GM18867 (cell line): Measurements from ENCODE around the gene SUMF1.

Source experiments
- ATAC-seq: cut with Tn5 transposase; IDR thresholded peaks from one replicate; pipeline ENCODE4 v1.9.1; 2021; ENCODE audit warnings: mild to moderate bottlenecking, moderate library complexity; ENCODE audit not compliant: unreplicated experiment

The SUMF1 gene

DNA sequence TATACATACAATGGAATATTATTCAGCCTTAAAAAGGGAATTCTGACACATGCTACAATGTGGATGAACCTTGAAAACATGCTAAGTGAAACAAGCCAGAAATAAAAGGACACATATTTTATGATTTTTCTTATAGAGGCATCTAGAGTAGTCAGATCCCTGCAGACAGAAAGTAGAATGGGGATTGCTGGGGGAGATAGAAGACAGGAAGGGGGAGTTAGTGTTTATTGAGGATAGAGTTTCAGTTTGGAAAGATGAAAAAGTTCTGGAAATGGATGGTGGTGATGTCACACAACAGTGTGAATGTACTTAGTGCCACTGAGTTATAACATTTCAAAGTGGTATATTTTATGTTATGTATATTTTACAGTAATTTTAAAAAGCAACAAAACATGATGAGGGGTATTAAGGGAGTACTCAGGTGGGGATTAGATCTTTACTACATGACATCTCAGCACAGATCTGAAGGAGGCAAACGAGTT is 30.8 kb upstream of the SUMF1 start:
- no peak for ATAC-seq

- no peak for ATAC-seq
Observed at GRCh38 chr3:4497005-4497692, 30.1 kb upstream of the SUMF1 start.

DNA sequence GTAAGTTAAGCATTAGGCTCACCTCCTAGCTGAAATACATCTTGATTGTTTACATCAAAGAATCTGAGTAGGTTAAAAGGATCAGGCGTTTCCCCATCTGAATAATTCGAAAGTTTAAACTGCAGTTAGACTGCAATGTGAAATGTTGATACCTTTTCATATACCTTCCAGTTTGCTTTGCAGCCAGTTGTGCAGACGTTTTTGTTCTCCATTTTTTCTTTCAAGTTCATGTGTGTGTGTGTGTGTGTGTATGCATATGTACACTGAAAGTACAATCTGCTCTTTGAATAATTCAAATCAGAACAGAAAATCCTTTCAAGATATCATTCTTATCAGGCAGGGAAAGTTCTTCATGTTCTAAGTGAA is 29.0 kb upstream of the SUMF1 start:
- no peak for ATAC-seq

DNA sequence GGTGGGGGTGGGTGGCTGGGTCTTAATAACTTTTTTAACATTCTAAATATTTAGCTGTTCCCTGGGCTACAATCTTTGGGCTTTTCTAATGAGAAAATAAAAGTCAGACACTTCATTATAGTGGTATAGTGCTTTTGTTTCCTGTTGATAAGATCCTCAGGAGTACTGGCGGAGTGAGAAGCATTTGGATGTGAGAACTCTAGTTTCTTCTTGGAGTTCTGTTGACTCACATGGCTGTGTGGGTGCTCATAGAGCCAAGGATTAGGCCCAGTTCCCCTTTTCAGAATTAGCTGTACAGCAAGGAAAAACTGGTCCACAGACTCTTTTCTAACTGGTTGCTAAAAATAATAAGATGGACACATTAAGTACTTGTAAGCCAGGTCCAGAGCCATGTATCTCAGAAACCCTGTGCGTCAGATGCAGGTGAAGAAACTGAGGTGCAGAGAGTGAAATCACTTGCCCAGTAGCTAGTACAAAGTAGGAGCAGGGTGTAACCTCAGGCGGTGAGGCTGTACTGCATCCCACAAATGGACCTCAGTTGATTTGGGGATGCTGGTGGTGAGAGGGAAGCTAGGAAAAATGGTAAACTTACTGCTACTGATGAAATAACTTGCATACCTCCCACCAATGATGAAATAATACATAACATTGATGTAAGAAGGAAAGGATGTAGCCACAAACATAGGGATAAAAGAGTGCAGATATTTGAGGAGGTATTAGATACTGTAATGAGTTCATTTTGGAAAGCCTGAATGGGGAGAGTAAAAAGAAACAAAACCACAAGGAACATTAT is 28.4 kb upstream of the SUMF1 start:
- ATAC-seq: no peak

DNA sequence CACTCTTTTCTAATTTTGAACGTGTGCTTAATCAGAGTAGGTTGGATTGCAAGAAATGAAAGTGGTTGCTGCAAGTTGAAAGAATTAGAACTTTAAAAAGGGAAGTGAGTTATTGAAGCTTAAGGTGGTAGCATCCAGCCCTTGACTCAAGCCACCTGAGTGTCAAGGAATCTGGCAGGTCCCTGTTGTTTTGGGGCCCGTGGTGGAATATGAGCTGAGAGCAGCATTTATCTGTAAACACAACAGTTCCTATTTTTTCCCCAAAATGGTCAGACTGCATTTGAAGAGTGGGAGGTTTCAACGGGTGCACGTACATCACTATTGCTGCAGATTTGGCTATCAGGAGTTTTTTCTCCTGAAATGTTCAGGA is 27.8 kb upstream of the SUMF1 start:
- peak; percentile 36 for ATAC-seq

DNA sequence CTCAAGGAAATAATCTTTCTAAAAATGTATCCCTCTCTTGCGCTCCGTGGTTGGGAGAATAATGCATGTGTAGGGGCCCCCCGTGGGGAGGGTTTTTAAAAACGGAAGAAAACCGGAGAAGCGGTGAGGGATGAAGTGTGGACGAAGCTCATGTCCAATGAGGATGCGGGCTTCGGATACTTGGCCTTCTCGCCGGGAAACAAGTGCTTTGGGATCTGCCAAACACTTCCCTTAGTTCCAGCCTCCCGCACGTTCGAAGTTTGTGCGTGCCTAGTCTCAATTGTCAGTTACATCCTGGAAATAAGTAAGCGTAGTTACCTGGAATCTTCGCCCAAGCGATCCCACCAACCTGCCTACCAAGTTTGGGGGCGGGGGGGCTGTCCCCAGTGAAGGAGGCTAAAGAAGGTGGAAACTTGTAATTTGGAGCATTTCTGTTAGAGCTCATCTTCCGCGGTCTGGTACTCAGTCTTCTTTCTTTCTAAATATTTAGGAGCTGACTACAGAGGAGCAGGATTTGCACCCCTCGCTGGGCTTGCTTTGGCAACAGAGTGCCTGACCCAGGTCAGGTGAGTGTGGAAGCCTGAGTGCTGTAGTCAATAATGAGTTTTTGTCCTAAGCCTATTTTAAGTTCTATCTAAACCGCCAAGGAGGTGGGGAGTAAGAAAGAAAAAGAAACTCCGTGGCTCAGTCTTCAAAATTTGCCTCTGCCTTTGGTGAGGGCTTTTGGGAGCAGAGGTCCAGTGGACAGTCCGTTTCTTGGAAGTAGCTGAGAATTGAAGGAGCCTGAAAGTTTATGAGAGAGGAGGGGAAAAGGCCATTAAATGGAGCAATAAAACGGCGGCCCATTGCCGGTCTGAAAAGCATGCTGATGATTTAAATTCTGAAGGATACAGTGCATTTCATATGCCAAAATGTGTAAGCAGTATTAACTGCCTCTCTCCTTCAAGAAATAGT is 27.1 kb upstream of the SUMF1 start:
- ATAC-seq: no peak

GRCh38 chr3:4493014-4493940 is 26.2 kb upstream of the SUMF1 start, which contains the start of gene ITPR1:
Gene ITPR1, plus strand, starts transcription at chr3:4493348. Its CDS starts 23,144 bp downstream, at chr3:4516492.
- ATAC-seq: peak; percentile 92

DNA sequence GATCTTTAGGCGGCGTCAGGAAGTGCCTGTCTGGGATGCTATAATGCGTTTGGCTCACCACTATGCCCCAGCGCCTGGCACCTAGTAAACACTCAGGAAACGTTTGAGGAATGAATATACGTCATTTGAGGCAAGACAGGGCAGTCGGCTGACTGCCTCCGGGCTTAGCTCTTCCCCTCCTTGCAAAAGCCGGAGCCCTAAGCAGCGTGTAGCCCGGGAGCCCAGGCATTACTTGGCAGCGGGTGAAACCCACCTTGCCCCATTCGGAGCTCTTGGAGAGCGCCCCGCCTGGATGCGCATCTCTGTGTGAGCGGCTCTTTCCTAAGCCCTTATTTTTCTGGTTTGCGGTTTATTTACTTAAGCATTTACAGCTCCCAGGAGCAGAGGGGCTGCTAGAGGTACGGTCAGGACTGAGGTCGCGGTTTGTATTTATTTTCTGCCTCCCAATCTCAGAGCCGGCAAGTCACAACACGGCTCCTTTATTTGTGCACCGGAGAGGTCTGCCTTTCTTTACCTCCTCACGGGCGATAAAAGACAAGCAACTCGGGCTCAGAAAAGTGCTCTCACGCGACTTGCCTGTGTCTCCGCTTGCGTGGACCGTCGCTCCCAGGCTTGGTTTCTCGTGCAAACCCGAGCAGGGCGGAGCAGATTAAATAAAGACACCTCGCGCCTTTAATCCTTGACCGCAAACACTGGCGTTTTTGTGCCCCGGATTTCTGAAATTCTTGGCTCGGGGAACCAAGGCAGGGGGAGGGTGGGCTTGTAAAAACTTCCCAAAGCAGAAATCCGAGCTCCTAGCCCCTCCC is 25.3 kb upstream of the SUMF1 start:
- ATAC-seq: peak; percentile 15

DNA sequence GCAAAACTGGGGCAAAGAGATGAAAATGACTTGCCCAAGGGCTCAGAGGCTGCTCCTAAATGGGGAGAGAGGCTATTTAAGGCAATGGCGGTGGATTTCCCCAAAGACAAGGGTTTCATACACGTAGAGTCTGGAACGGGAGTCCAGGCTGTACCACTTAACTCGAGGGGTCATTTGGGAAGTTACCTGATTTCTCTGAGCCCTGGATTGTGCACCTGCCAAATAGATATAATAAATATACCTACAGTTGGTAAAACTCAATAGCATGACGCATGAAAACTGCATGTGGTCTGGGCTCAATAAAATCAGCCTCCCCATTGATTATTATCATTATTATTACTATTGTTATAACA is 24.8 kb upstream of the SUMF1 start:
- no peak for ATAC-seq

DNA sequence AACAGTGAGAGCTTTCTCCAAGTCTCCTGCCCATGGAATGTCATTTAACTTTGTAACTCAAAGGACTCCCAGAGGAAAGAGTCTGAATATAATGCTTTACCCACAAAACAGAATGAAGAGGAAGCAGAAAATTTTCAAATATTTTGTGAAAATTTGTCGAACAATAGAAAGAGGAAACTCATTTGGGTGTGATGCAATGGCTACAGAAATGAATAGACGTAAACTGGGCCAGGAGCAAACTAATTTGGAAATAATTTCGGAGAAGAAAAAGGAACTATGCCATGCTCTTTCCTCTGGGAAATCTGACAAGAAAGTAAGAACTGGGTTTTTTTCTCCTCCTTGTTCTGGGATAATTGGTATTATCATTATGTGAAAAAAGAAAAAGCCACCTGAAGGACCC is 11.2 kb upstream of the SUMF1 start:
- no peak for ATAC-seq

DNA sequence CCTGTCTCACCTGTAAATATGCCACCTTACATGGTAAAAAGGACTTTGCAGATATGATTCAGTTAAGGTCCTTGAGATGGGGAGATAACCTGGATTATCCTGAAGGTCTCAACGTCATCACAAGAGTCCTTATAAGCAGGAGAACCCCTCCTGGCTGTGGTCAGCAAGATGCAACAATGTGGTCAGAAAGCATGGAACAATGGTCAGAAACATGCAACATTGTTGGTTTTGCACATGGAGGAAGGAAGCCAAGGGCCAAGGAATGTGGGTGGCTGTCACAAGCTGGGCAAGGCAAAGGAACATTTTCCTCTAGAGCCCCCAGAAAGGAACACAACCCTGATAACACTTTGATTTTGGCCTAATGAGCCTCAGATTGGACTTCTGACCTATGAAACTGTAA is 9.4 kb upstream of the SUMF1 start:
- no peak for ATAC-seq

DNA sequence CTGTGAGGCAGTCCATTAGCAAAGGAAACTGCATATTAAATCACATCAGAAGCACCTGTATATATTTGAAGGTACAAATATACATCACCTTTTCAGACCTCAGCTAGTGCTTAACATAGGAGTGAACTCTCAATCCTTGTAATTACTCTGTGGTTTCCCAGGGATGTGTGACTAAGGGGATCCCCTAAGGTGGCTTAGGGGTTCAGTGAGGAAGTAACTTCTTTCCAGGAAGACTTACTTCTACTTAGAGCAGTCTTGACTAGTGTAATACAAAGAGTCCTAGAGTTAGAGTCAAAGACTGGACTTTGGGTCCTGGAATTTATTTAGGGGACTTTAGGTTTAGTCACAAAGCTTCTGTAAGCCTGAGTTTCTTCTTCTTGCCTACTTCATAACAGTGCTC is 8.7 kb upstream of the SUMF1 start:
- ATAC-seq: no peak

GRCh38 chr3:4474683-4475490 is 7.8 kb upstream of the SUMF1 start:
- ATAC-seq: no peak

DNA sequence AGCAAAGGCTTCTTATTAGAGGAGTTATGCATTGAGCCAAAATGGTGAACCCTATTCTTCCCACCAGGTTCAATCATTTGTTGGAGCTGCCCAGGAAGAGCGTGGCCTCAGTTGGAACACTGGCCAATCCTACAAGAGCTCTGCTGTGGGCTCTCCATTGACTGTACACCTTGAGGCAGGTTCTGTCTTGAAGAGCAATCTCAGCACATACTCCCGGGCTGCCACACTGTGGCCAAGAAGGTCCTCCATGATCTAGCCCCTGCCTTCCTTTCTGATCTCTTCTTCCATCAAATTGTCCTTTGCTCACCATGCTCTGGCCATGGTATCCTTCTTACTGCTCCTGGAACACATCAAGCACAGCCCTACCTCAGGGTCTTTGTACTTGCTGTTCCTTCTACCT is 5.7 kb upstream of the SUMF1 start:
- ATAC-seq: no peak

- ATAC-seq: no peak
Observed at GRCh38 chr3:4472312-4472711, 5.2 kb upstream of the SUMF1 start.

GRCh38 chr3:4471907-4472306 is 4.8 kb upstream of the SUMF1 start:
- ATAC-seq: no peak

DNA sequence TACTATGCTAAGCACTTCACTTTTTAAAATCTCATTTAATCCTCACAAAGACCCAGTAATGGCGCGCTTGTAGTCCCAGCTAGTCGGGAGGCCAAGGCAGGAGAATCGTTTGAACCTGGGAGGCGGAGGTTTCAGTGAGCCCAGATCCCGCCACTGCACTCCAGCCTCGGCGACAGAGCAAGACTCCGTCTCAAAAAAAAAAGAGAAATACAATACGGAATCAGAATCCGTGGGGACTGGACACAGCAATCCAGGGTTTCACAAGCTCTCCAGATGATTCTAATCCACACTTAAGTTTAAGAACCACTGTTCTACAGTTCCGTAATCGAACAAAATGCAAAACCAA is 426 bp upstream of the SUMF1 start:
- no peak for ATAC-seq

DNA sequence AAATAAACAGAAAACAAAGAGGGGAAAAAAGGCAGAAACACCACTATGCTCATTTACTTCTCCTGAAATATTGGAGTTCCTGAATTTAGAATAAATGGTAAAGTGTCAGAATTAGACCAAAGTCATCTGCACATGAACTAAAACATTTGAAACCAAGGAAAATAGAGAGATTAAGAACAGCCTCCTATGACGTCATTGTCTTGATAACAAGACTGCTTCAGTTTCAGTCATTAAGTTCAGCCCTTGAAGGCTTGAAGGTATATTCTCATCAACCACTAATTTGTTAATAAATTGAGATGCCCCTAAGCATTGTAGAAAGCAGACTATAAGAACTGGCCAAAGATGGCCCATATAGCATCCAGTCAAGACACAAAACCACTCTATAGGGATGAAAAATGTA is 2.5 kb downstream of the SUMF1 start:
- ATAC-seq: no peak
